CD1c-positive myeloid dendritic cell (primary cell): ENCODE data around the gene KLHL10.
A peak's percentile ranks its signal among the peaks of the same experiment; 100 is the strongest.
"Not testable (repeated sequence)": the region's sequence is repeated elsewhere in the genome, so short reads cannot be mapped to it uniquely, and the experiment has no call there.

Experiments
- DNase-seq: peaks from one replicate; pipeline ENCODE4 v3.0.0-alpha.2; 2016; ENCODE audit errors: extremely low spot score

The KLHL10 gene

DNA sequence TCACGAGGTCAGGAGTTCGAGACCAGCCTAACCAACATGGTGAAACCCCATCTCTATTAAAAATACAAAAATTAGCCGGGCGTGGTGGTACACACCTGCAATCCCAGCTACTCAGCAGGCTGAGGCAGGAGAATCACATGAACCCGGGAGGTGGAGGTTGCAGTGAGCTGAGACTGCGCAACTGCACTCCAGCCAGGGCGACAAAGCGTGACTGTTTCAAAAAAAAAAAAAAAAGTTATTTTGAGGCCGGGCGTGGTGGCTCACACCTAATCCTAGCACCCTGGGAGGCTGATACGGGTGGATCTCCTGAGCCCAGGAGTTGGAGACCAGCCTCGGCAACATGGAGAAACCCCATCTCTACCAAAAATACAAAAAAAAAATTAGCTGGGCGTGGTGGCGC is 13.8 kb downstream of the KLHL10 start:
- DNase-seq: not testable (repeated sequence)

DNA sequence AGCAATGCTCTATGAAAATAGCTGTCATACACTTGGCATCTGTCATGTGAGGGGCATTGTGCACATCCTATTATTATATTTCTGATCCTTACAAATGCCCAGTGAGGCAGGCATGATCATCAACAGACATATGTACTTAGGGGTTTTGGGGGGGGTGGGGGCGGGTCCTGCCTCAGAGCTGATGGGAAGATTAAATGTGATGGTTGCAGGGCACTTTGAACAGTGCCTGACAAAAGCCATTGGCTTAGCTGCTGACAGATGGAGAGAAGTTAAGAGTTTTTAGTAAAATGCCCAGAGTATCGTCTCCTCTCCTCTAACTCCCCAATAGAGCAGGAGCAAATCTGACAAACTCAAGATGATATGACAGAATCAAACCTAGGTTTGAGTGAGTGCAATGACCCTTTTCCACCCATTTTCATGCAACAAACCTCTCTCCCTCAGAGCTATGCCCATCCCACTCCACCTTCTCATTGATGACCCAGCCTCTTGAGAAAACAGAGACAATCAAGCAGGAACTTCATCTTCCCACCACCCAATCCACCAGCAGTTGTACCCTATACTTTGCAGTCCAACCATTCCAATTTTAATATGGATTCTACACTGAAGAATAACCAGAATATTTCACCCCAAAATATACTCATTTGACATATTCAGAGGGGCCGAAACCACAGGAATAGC is 22.8 kb downstream of the KLHL10 start:
- DNase-seq: no peak

DNA sequence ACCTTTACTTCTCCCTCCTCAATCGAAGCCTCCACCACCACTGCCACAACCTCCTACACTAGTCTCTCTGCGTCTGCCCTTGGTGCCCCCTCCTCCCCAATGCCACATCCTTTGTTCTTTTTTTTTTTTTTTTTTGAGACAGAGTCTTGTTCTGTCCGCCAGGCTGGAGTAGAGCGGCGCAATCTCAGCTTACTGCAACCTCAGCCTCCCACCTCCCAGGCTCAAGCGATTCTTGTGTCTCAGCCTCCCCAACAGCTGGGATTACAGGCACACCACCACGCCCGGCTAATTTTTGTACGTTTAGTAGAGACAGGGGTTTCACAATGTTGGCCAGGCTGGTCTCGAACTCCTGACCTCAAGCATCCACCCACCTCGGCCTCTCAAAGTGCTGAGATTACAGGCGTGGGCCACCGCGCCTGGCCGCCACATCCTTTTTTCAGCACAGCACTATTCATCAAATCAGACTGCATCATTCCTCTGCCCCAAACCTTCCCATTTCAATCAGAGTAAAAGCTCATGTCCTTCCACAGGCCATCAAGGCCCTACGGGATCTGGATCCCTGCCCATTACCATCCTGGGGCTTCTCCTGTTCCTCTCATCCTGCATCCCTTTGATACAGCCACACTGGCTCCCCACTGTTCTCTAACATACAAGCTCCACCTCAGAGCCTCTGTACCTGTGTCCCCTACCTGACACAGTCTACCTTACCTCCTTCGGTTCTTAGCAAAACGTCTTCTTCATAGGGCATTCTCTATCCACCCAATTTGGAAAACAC is 25.6 kb downstream of the KLHL10 start:
- DNase-seq: peak; percentile 30

DNA sequence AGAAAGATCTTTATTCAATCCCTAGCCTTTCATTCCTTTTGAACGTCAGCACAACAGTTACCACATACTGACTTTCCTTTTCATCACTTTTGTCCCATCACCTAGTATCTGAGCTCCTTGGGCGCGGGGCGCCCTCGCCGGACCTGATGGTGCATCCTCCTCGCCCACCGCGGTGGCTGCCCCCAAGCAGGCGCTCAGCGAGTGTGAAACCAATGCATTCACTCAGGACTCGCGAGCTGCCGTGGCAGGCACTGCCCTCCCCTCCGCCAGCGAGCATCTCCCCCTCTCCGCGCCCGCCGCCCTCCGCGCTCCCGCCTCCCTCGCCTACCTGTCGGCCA is 26.8 kb downstream of the KLHL10 start:
- DNase-seq: no peak

GRCh38 chr17:41864836-41865595 is 27.4 kb downstream of the KLHL10 start, which contains the start of gene KLHL11:
Gene KLHL11 (minus strand): TSS chr17:41865423. CDS start chr17:41865370, 53 bp downstream.
- DNase-seq: peak; percentile 94

GRCh38 chr17:41865596-41865893 is 27.9 kb downstream of the KLHL10 start:
- no peak for DNase-seq

DNA sequence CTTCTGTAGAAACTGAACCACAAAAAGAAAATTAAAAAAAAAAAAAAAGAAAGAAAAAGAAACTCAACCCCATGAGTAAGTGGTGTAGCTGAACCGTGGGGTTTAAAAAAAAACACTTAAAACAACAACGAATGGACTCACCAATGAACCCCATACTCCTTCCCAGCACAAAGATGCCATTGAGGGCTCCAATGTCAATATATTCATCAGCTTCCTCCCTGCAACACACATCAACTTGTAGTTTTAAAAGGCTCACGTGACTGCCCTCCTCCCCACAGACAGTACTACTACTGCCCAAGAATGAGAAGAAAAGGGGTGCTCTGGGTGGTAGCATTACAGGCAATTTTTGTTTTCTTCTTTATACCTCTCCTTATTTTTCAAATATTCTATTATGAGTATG is 30.9 kb downstream of the KLHL10 start:
- DNase-seq: no peak

- no peak for DNase-seq
Measured at GRCh38 chr17:41869426-41869825, 31.8 kb downstream of the KLHL10 start.

DNA sequence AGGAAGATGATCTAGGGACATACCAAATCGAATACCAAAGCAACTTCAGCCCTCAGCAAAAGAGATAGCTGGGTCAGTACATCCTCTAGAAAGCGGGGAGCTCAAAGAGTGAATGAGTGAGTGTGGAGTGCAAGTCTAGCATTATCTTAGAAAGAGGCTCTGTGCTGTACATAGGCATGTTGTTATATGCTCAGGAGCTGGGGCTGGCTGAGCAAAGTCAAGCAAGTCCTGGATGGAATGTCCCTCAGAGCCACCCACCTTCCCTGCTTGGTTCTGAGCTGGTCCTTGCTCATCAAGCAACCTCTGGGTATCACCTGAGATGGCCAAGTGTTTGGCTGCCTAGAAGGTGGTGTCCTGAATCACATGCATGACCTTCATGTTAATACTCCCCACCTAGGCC is 32.5 kb downstream of the KLHL10 start:
- DNase-seq: no peak

- DNase-seq: no peak
Measured at GRCh38 chr17:41870627-41871026, 33.0 kb downstream of the KLHL10 start.

- no peak for DNase-seq
Measured at GRCh38 chr17:41871789-41872188, 34.2 kb downstream of the KLHL10 start.

- DNase-seq: no peak
Measured at GRCh38 chr17:41873559-41874292, 36.1 kb downstream of the KLHL10 start.

- DNase-seq: not testable (repeated sequence)
Measured at GRCh38 chr17:41874293-41874670, 36.7 kb downstream of the KLHL10 start.

- DNase-seq: no peak
Measured at GRCh38 chr17:41880130-41880529, 42.5 kb downstream of the KLHL10 start.

DNA sequence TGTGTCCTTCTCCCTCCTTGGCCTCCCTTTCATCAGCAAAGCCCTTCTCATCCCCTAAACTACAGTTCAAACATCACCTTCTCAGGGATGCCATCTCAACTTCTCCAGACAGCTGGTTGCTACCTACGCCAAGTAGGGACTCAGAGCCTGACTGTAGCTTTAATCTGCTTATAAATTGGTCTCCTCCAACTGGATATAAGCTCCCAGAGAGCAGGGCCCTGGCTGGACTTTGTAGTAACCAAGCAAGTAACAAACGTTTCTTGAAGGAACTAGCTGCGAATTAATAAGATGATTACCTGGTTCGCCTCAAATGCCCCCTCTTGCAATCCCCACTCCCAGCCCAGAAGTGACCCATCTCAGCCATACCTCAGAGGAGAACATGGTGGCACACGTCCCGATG is 45.1 kb downstream of the KLHL10 start:
- no peak for DNase-seq

DNA sequence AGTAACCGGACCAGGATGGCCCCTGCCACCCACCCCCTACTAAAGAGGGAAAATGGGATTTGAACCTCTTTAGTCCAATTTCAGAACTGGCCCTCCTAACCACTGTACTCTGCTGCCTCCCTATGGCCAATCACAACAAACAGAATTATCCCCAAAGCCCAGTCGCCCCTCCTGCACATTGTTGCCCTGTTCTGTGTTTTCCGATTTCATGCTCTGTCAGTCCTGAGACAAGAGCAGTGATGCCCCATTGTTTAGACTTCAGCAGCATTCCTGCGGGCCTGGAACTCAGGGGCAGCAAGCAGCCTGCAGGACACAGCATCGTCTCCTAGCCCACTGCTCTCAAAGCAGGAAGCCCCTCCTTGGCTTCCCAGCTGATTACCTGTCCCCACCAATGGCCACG is 48.1 kb downstream of the KLHL10 start:
- no peak for DNase-seq

- peak; percentile 22 for DNase-seq
Measured at GRCh38 chr17:41888332-41888965, 50.8 kb downstream of the KLHL10 start.

GRCh38 chr17:41891135-41892020 is 53.8 kb downstream of the KLHL10 start:
- DNase-seq: no peak

- DNase-seq: no peak
Measured at GRCh38 chr17:41892021-41892376, 54.4 kb downstream of the KLHL10 start.

GRCh38 chr17:41893384-41893783 is 55.8 kb downstream of the KLHL10 start:
- DNase-seq: no peak

DNA sequence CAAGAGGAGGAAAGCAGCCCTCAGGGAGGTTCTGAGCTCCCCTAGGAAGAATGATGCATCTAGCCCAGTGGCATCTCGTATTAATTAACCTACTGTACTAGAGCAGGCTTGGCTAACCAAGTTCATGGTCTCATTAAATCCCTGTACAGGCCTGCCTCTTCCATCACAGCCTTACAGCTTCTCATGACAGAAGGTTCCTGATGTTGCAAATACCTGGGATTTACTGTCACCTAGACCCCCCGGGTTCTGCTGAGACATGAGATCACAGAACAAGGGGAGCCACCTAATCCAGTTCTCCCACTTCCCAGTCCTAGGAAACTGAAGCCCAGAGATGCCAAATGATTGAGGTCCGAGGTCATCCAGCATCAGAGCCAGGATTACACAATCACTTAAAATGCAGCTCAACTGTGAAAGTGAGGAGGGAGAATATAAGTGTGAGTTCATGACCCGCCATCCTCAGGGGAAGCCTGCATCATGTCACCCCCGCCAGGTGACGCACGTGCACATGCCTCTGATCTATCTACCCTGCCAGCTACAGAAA is 57.2 kb downstream of the KLHL10 start:
- no peak for DNase-seq
